ENCODE measurements around the gene ATG4A. TPM values are rescaled to one million over a fixed set of nuclear protein-coding genes. Genes with fewer than 3 reads are reported as not detected.

The ATG4A gene
- total RNA-seq, 1 donor from 2014 or later, result 16.9 TPM

- H3K27me3 ChIP-seq, result no peaks in the 10 kb centered on the region
- no peaks in the 10 kb centered on the region for H3K36me3 ChIP-seq
- DNase-seq (no peak), ATAC-seq (no peak)
- intact Hi-C loops (cut with DNase I), result no loop called here
- no peaks in the 10 kb centered on the region for H3K4me1 ChIP-seq
- H3K9me3 ChIP-seq, result no peaks in the 10 kb centered on the region
- no peak overlapping the region for H3K27ac ChIP-seq
- no peak overlapping the region for H3K4me3 ChIP-seq
- TF ChIP-seq CTCF (IDR thresholded peaks at IDR 0.05), result no peak
These were observed 82.3 kb downstream of the ATG4A start for GRCh38 chrX:108173874-108174273.

- no peak overlapping the region for H3K27ac ChIP-seq
- no peaks in the 10 kb centered on the region for H3K36me3 ChIP-seq
- ATAC-seq (no peak), DNase-seq (no peak)
- TF ChIP-seq CTCF (IDR thresholded peaks at IDR 0.05), result no peak
- no peaks in the 10 kb centered on the region for H3K27me3 ChIP-seq
- H3K9me3 ChIP-seq, result no peaks in the 10 kb centered on the region
- H3K4me1 ChIP-seq, result no peaks in the 10 kb centered on the region
- intact Hi-C loops (cut with DNase I), result no loop called here
- H3K4me3 ChIP-seq, result no peak overlapping the region
These were observed 86.0 kb downstream of the ATG4A start for GRCh38 chrX:108177351-108178142.

GRCh38 chrX:108178143-108178498 is 86.5 kb downstream of the ATG4A start:
- Histone ChIP-seq H3K4me3 (no peak overlapping the region), H3K27me3 (no peaks in the 10 kb centered on the region)
- intact Hi-C loops (cut with DNase I), result no loop called here

GRCh38 chrX:108186811-108187210 is 95.2 kb downstream of the ATG4A start:
- no peaks in the 10 kb centered on the region for H3K9me3 ChIP-seq
- no peak overlapping the region for H3K27ac ChIP-seq
- no peaks in the 10 kb centered on the region for H3K4me1 ChIP-seq
- intact Hi-C loops (cut with DNase I), result no loop called here
- no peak for ATAC-seq
- DNase-seq, result no peak
- H3K27me3 ChIP-seq, result no peaks in the 10 kb centered on the region
- no peaks in the 10 kb centered on the region for H3K36me3 ChIP-seq
- H3K4me3 ChIP-seq, result no peak overlapping the region
- no peak for TF ChIP-seq CTCF (IDR thresholded peaks at IDR 0.05)

More at GRCh38 chrX:108178143-108178498, 86.5 kb downstream of the ATG4A start:
- Histone ChIP-seq H3K9me3 (no peaks in the 10 kb centered on the region), H3K36me3 (no peaks in the 10 kb centered on the region), H3K27ac (no peak overlapping the region), H3K4me1 (no peaks in the 10 kb centered on the region)
- ATAC-seq (no peak), DNase-seq (no peak)
- no peak for TF ChIP-seq CTCF (IDR thresholded peaks at IDR 0.05)

- no peaks in the 10 kb centered on the region for H3K36me3 ChIP-seq
- H3K27me3 ChIP-seq, result no peaks in the 10 kb centered on the region
- intact Hi-C loops (cut with DNase I), result no loop called here
- ATAC-seq, result no peak
- no peak overlapping the region for H3K4me3 ChIP-seq
- H3K9me3 ChIP-seq, result no peaks in the 10 kb centered on the region
- DNase-seq, result no peak
- no peaks in the 10 kb centered on the region for H3K4me1 ChIP-seq
- H3K27ac ChIP-seq, result no peak overlapping the region
- TF ChIP-seq CTCF (IDR thresholded peaks at IDR 0.05), result no peak
These were observed 106.8 kb downstream of the ATG4A start for GRCh38 chrX:108198420-108198819.

Measured in upper lobe of right lung (tissue), 1 donor.